Neural cell (in vitro differentiated cells): ENCODE results near the gene MYO1G.

ENCODE experiments used
- EP300 ChIP-seq: fragments of 450-650 bp; conservative IDR thresholded peaks from 2 replicates; pipeline ENCODE4 v1.6.1; 2014; ENCODE audit warnings: antibody characterized with exemption, mild to moderate bottlenecking, moderate library complexity; ENCODE audit not compliant: poor library complexity, severe bottlenecking
- POLR2AphosphoS5 ChIP-seq: IDR thresholded peaks from 2 replicates; pipeline ENCODE4 v1.6.1; 2012
- TF ChIP-seq, protein P1 (sequence below): IDR thresholded peaks from 2 replicates; pipeline ENCODE4 v1.6.1; 2012; ENCODE audit warnings: borderline replicate concordance
- TF ChIP-seq, protein P2 (sequence below): fragments of 450-650 bp; IDR thresholded peaks from 2 replicates; pipeline ENCODE4 v1.5.1; 2014; ENCODE audit warnings: antibody characterized with exemption, mild to moderate bottlenecking, moderate library complexity; ENCODE audit not compliant: poor library complexity, severe bottlenecking

DNA sequence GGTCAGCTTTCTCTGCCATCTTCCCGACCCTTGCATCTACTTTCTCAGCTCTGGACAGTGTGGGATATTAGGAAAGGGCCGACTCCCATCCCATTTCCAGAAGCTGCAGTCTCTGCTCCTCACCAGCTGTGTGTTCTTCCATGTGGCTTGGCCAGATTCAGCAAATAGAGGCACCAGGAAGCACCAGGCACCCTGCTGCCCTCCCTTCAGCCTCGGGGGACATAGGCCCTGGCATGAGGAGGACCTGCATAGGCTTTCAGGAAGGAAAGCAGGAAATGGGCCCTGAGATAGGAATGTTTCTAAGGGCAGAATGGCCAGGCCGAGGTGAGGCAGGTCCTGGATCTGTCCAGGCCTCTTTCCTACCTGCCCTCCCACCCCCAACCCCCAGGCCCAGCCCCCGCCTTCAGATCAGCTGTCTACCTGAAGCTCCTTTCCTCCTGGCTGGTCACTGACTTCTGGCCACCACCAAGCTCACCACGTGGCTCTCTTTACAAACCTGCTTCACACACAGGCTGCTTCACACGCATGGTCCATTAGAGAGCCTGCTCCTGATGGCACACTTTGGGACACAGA, 66.0 kb downstream of the MYO1G start:
- TF ChIP-seq, protein P1, sequence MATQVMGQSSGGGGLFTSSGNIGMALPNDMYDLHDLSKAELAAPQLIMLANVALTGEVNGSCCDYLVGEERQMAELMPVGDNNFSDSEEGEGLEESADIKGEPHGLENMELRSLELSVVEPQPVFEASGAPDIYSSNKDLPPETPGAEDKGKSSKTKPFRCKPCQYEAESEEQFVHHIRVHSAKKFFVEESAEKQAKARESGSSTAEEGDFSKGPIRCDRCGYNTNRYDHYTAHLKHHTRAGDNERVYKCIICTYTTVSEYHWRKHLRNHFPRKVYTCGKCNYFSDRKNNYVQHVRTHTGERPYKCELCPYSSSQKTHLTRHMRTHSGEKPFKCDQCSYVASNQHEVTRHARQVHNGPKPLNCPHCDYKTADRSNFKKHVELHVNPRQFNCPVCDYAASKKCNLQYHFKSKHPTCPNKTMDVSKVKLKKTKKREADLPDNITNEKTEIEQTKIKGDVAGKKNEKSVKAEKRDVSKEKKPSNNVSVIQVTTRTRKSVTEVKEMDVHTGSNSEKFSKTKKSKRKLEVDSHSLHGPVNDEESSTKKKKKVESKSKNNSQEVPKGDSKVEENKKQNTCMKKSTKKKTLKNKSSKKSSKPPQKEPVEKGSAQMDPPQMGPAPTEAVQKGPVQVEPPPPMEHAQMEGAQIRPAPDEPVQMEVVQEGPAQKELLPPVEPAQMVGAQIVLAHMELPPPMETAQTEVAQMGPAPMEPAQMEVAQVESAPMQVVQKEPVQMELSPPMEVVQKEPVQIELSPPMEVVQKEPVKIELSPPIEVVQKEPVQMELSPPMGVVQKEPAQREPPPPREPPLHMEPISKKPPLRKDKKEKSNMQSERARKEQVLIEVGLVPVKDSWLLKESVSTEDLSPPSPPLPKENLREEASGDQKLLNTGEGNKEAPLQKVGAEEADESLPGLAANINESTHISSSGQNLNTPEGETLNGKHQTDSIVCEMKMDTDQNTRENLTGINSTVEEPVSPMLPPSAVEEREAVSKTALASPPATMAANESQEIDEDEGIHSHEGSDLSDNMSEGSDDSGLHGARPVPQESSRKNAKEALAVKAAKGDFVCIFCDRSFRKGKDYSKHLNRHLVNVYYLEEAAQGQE = no peak
- no peak for TF ChIP-seq POLR2AphosphoS5
- TF ChIP-seq EP300 = no peak
- TF ChIP-seq, protein P2, sequence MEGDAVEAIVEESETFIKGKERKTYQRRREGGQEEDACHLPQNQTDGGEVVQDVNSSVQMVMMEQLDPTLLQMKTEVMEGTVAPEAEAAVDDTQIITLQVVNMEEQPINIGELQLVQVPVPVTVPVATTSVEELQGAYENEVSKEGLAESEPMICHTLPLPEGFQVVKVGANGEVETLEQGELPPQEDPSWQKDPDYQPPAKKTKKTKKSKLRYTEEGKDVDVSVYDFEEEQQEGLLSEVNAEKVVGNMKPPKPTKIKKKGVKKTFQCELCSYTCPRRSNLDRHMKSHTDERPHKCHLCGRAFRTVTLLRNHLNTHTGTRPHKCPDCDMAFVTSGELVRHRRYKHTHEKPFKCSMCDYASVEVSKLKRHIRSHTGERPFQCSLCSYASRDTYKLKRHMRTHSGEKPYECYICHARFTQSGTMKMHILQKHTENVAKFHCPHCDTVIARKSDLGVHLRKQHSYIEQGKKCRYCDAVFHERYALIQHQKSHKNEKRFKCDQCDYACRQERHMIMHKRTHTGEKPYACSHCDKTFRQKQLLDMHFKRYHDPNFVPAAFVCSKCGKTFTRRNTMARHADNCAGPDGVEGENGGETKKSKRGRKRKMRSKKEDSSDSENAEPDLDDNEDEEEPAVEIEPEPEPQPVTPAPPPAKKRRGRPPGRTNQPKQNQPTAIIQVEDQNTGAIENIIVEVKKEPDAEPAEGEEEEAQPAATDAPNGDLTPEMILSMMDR = no peak
